ENCODE measurements around the gene MED27.

GRCh38 chr9:131926360-131926922 lies 153.2 kb downstream of the MED27 start:
- TF ChIP-seq CTCF (IDR thresholded peaks at IDR 0.05) (no peak), POLR2AphosphoS5 (IDR thresholded peaks at IDR 0.05) (no peak)

All from sigmoid colon (tissue), 4 donors.